Stimulated activated CD4-positive, alpha-beta T cell treated with anti-CD3 and anti-CD28 coated beads, Interleukin-2, amount 100 ng/mL, for 24 hours (primary cell): Measurements from ENCODE around the gene GAL3ST1.

Experiments
- DNase-seq, 2 donors: peaks; one replicate each; pipeline ENCODE4 v3.0.0-alpha.2; 2020

Gene GAL3ST1

DNA sequence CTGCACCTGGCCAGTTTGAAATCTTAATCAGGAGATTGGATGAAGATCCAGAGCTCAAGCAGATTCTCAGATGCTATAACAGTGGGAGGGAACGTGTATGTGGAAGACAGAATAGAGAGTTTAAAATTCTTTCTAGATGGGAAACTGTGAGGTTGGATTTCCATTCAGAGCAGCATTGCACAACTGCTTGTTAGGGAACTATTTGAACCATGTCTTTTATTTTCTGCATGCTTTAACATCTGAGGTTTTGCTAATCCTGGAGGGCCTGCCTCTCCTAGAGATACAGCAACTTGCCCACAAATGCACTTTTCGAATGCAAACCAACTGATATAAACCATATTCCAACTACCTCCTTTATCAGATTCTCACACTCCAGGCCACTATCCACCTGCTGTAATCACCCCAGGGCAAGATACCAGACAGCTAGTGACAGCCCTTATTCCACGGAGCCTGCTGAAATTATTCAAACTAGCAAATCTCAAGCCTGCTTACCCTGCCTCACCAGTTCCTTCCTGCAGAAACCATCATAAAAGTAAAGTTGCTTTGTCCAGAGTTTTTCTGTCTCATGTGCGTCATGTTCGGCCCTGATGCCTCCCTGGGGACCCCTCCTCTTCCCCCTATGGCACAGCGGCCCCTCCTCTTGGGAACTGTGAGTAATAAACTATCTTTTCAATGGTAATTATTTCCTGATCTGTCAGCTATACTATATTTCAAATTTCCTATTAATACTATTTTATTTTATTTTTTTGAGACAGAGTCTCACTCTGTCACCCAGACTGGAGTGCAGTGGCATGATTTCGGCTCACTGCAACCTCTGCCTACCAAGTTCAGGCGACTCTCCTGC lies 50.6 kb downstream of the GAL3ST1 start:
- no peak for DNase-seq

DNA sequence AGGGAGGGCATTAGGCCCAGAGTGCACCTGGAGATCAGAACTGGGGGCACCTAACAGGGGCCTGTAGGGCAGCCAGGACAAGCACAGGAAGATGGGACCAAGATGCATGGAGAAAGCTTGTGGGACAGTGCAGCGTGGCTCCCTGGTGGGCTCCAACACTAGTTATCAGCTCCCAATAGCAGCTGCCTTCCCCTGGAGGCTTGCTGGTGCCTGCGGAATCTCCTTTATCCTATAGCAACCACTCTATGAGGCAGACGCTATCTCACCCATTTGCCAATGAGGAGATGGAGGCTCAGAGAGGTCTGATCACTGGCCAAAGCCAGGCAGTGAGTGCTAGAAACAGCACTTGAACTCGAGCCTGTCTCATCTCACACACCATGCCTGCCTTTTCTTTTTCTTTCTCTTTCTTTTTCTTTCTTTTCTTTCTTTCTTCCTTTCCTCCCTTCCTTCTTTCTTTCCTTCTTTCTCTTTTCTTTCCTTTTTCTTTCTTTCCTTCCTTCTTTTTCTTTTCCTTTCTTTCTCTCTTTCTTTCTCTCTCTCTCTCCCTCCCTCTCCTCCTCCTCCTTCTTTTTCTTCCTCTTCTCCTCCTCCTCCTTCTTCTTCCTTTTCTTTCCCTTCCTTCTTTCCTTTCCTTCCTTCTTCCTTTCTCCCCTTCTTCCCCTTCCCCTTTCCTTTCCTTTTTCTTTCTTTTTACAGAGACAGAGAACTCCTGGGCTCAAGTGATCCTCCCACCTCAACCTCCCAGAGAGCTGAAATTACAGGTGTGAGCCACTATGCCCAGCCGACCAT lies 52.9 kb downstream of the GAL3ST1 start:
- DNase-seq: no peak

DNA sequence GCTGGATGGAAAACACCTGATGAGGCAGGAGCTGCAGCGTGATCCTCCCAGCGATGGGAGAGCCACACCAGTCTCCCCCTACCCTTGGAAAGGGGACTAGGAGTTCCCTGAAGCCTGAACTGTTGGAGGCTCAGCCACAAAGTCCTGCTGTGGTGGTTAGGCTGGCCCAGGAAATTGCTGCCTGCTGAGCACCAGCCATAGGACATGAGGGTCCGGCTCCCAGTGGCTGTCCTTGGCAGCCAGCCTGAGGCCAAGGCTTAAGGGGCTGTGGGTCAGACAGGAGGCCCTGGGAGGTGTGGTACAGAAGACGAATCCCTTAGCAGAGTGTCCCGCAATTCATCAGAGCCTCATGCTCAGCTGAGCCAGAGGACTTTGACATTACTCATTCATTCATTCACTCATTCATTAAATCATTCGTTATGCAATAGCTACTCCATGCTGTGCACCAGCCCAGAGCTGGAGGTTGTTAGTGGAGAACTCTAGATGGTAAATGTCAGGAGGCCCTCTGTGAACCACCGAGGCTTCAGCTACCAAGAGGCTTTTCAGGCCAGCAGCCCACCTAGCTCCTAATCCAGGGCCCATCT lies 54.5 kb downstream of the GAL3ST1 start:
- no peak for DNase-seq

DNA sequence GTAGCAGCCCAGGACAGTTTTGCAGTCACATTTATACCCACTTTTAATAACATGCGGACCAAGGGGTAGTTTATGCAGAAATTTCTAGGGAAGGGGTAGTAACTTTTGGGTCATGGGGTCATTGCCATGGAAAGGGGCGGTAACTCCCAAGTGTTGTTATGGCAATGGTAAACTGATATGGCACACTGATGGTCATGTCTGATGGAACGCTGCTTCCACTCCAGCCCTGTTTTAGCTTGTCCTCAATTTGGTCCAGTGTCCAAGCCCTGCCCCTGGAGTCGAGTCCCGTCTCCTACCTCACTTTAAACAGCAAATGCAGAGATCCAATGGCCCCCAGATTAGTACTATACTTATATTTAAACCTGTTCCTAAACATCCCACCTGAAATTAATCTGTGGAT lies 57.7 kb downstream of the GAL3ST1 start:
- no peak for DNase-seq

DNA sequence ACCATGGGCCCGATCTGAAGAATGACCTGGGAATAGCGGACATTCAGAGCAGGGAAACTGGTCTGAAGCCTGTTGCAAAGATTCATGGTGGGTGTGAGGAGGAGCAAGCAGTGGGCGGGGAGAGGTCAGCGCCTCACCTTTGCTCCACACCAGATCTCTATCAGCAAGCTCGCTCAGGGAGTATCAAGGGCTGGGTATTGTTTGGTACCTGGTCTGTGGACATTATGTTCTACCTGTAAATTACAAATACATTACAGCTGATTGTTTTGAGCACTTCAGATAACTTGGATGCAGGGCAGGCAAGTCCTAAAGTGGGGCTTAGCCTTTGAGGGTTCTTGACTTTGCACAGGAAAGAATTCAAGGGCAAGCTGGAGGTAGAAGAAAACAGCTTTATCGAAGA lies 58.2 kb downstream of the GAL3ST1 start:
- DNase-seq: no peak

DNA sequence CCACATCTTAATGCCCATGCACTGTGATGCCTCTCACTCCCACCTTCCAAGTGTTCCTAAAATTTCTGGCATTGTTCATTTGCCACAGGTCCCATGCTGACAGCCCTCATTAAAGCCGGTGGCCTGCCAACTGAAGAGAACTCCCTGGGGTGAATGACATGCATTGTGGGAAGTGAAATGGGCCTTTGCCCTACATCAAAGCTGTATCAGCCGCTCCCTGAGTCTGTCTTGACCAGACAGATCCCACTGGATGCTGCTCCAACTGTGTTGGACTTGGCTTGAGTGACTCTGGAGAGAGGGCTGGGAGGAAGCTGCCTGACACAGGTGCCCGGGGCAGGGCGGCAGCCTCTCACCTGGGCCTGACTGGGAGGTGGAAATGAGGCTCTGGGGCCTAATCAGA lies 60.2 kb downstream of the GAL3ST1 start:
- DNase-seq: no peak

DNA sequence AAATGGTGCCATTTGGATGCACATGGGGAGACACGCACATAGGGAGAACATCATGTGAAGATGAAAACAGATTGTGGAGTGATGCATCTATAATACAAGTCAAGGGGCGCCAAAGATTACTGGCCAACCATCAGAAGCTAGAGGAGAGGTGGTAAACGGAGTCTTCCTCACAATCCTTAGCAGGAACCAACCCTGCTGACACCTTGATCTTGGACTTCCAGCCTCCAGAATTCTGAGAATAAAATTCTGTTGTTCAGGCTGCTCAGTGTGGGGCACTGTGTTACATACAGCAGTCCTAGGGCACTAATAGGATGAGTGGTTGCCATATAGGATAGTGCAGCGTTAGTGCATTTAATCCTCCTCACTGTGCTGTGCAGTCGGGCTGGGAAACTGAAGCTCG lies 61.0 kb downstream of the GAL3ST1 start:
- no peak for DNase-seq

DNA sequence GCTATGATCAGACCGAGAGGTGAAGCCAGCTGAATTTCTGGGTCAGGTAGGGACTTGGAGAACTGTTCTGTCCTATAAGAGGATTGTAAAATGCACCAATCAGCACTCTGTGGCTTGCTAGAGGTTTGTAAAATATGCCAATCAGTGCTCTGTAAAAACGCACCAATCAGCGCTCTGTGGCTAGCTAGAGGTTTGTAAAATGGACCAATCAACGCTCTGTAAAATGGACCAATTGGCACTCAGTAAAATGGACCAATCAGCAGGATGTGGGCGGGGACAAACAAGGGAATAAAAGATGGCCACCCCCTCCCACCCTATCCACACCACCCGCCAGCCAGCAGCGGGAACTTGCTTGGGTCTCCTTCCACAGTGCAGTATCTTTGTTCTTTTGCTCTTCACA lies 62.6 kb downstream of the GAL3ST1 start:
- no peak for DNase-seq

DNA sequence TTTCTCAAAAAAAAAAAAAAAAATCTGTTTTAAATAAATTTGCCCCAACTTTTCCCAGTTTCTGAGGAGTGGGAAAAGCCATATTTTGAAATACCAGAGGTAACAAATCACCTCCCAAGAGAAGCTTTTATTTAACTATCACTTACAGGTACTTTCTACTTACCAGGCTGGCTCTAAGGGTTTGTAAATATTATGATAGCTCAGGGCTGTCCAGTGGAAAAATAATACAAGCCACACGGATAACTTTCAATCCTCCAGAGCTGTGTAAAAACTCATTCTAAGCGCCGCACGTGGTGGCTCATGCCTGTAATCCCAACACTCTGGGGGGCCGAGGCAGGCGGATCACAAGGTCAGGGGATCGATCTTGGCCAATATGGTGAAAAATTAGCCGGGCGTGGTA lies 63.4 kb downstream of the GAL3ST1 start:
- no peak for DNase-seq

DNA sequence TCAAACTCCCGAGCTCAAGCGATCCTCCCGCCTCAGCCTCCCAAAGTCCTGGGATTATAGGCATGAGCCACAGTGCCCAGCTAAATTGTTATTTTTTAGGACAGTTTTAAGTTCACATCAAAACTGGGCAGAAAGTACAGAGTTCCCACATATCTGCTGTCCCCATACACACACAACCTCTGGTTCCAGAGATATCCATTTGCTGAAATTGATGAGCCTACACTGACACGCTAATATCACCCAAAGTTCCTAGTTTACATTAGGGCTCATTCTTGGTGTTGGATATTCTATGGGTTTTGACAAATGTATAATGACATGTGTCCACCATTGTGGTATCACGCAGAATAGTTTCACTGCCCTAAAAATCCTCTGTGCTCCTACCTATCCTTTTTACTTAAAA lies 66.2 kb downstream of the GAL3ST1 start:
- DNase-seq: no peak

DNA sequence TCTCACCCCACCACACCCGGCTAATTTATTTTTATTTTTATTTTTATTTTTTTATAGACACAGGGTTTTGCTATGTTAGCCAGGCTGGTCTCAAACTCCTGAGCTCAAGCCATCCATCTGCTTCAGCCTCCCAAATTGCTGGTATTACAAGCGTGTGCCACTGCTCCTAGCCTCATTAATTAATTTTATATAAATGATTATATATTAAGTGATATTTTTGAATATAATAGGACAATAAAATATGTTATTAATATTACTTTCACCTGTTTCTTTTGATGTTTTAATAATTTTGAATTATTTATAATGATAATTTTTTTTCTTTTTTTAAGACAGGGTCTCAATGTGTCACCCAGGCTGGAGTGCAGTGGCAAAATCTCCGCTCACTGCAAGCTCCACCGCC lies 66.8 kb downstream of the GAL3ST1 start:
- no peak for DNase-seq

DNA sequence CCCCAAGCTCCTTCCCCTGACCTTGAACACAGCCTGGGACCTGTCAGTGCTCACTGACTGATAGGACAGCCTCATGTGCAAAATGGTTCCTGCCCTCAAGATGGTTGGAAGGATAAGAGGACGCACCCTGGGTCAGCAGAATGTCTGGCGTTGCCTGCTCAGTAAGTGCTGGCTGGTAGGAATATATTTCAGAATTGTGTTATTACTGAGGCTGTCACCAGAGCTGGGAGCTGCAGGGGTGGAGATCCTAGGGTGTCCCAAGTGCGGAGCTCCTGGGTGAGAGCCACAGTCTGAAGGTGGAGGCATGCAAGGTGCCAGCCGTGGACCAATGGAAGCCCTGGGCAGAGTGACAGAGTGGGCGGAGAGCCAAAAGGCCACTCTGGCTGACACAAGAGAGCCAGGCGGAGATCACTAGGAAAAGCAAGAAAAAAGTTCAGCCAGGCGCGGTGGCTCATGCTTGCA lies 67.9 kb downstream of the GAL3ST1 start:
- DNase-seq: no peak
